Measurements from ENCODE around the gene SSH3.

GRCh38 chr11:67321313-67321871 lies 18.1 kb downstream of the SSH3 start:
- TF ChIP-seq CTCF (conservative IDR thresholded peaks at IDR 0.05; ENCODE audit: low read depth, low read length), result no peak
- no peak for TF ChIP-seq EZH2 (IDR thresholded peaks at IDR 0.05; ENCODE audit: borderline replicate concordance, low read depth, low read length, poor library complexity, severe bottlenecking)

Measured in A673 (cell line).